ENCODE results near the gene PLXNA4. TPM values are rescaled to one million over a fixed set of nuclear protein-coding genes. Genes with fewer than 3 reads are reported as not detected.

The PLXNA4 gene
- total RNA-seq, 4 donors from 2014 or later = 5.1 to 7.0 (median 5.3) TPM

DNA sequence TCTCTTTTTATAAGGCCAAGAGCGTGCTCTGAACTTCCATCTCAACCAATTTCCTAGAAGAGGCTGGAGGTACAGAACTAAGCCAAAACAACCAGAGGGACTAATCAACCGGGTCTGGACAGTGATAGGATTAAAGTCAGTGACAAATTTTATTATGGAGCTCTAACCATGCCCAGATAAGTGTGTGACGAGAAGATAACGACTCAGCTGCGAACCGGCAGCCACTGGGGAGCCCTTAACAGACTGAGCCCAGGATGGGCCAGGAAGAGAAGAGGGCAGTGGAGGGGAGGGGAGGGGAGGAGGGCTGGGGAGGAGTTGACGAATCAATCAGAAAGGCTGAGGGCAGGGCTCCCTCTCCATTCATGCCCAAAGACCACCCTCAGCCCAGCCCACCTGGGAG is 119.9 kb downstream of the PLXNA4 start:
- no peak for DNase-seq (ENCODE audit: low spot score in 2 of 2)
- intact Hi-C loops (cut with DNase I; ENCODE audit: low total_unique reads) = no loop called here
- no peak overlapping the region for H3K4me3 ChIP-seq (ENCODE audit: low read depth, poor library complexity, severe bottlenecking)
- TF ChIP-seq POLR2A (IDR thresholded peaks at IDR 0.05) = no peak
- TF ChIP-seq, protein P1, sequence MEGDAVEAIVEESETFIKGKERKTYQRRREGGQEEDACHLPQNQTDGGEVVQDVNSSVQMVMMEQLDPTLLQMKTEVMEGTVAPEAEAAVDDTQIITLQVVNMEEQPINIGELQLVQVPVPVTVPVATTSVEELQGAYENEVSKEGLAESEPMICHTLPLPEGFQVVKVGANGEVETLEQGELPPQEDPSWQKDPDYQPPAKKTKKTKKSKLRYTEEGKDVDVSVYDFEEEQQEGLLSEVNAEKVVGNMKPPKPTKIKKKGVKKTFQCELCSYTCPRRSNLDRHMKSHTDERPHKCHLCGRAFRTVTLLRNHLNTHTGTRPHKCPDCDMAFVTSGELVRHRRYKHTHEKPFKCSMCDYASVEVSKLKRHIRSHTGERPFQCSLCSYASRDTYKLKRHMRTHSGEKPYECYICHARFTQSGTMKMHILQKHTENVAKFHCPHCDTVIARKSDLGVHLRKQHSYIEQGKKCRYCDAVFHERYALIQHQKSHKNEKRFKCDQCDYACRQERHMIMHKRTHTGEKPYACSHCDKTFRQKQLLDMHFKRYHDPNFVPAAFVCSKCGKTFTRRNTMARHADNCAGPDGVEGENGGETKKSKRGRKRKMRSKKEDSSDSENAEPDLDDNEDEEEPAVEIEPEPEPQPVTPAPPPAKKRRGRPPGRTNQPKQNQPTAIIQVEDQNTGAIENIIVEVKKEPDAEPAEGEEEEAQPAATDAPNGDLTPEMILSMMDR (IDR thresholded peaks at IDR 0.05) = no peak
- WGBS, 2 donors = 63 to 73% methylated on average over 7 of the region's 7 CpGs

DNA sequence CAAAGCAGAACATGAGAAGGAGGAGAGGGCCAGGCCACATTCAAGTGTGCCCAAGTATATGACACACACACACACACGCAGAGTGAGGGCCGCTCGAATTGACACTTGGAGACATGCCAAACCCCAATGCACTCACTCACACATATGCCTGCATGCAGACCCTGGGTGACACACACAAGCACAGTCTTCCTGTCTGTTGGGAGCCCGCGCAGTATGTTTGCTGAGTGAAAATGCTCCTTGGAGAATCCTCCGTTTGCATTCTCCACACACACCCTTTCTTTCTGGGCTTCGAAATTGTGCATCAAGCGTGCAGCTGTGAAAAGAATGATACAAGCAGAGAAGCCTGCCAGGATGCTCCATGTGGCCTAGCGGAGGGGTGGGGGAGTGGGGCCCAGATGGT is 120.9 kb downstream of the PLXNA4 start:
- intact Hi-C loops (cut with DNase I; ENCODE audit: low total_unique reads) = no loop called here
- H3K4me3 ChIP-seq (ENCODE audit: low read depth, poor library complexity, severe bottlenecking) = no peak overlapping the region
- no peak for DNase-seq (ENCODE audit: low spot score in 2 of 2)
- TF ChIP-seq, protein P1 (IDR thresholded peaks at IDR 0.05) = no peak
- no peak for TF ChIP-seq POLR2A (IDR thresholded peaks at IDR 0.05)
- WGBS, 2 donors = 53 to 67% methylated on average over 9 of the region's 9 CpGs

DNA sequence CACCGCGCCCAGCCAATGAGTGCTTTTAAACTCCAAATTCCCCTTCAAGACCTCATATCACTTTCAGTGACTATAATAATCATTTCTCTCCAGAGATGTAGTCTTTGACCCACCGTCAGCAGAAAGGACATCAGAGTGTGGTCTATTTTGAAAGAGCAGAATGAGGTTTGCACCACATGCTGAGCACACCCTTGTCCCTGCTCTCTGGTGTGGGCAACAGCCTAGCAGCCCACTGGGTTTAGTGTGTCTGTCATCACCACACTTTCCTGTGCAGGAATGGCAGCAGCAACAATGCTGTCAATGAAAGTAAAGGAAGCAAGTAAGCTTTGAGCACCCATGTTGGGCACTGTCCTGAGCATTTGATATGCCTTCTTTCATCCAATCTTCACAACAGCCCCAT is 122.4 kb downstream of the PLXNA4 start:
- no peak for DNase-seq (ENCODE audit: low spot score in 2 of 2)
- intact Hi-C loops (cut with DNase I; ENCODE audit: low total_unique reads) = loop anchor here (2.0 kb wide), 1 partner anchor 73 kb away; no protein-coding TSS in a partner anchor
- WGBS, 2 donors = 97 to 98% methylated on average over 3 of the region's 3 CpGs
- TF ChIP-seq, protein P1 (IDR thresholded peaks at IDR 0.05) = no peak
- TF ChIP-seq POLR2A (IDR thresholded peaks at IDR 0.05) = no peak
- H3K4me3 ChIP-seq (ENCODE audit: low read depth, poor library complexity, severe bottlenecking) = no peak overlapping the region

DNA sequence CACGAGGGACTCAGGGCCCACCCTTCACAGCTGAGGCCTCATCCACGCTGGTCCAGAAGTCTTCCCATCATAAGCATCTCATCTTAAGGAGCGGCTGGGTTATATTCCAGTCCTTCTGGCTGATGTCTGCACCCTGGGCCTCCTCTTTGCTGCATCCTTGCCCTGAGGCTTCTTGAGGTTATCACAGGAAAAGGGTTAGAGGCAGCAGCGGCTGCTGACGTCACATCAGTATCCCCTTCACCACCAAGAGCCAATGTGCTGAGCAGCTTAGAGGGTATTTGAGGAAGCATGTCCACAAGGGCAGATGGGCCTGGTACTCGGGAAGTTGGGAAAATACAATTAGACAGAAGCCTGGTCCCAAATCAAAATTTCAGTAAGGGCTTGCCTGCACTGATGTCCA is 125.1 kb downstream of the PLXNA4 start:
- no peak for TF ChIP-seq POLR2A (IDR thresholded peaks at IDR 0.05)
- TF ChIP-seq, protein P1 (IDR thresholded peaks at IDR 0.05) = no peak
- DNase-seq (ENCODE audit: low spot score in 2 of 2) = no peak
- WGBS, 2 donors = 83 to 85% methylated on average over 6 of the region's 6 CpGs
- intact Hi-C loops (cut with DNase I; ENCODE audit: low total_unique reads) = no loop called here
- H3K4me3 ChIP-seq (ENCODE audit: low read depth, poor library complexity, severe bottlenecking) = no peak overlapping the region

- TF ChIP-seq, protein P1 (IDR thresholded peaks at IDR 0.05) = no peak
- TF ChIP-seq POLR2A (IDR thresholded peaks at IDR 0.05) = no peak
These were observed 125.6 kb downstream of the PLXNA4 start for GRCh38 chr7:132450696-132451095.

DNA sequence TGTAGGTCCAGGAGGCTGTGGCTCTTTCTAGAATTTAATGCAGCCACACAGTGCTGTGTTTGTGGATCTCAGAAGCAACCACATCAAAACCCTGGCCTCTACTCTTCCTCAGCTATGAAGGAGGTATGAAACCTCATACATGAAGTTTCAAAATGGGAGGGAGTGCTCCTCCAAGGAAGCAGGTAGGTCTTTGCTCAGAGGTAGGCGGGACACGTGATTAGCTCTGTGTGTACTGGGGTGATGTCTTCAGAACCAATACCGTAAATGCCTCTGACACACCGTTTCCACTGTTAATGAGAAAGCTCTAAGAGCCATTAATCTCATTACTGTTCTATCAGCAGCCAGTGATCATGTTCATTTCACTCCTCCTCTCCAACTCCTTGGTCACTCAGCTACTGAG is 126.1 kb downstream of the PLXNA4 start:
- no peak overlapping the region for H3K4me3 ChIP-seq (ENCODE audit: low read depth, poor library complexity, severe bottlenecking)
- intact Hi-C loops (cut with DNase I; ENCODE audit: low total_unique reads) = no loop called here
- TF ChIP-seq POLR2A (IDR thresholded peaks at IDR 0.05) = no peak
- TF ChIP-seq, protein P1 (IDR thresholded peaks at IDR 0.05) = no peak
- WGBS, 2 donors = 91 to 94% methylated on average over 4 of the region's 4 CpGs
- no peak for DNase-seq (ENCODE audit: low spot score in 2 of 2)

More at GRCh38 chr7:132450696-132451095, 125.6 kb downstream of the PLXNA4 start:
- WGBS, 2 donors = 88 to 100% methylated on average over 1 of the region's 1 CpG
- no peak overlapping the region for H3K4me3 ChIP-seq (ENCODE audit: low read depth, poor library complexity, severe bottlenecking)
- intact Hi-C loops (cut with DNase I; ENCODE audit: low total_unique reads) = no loop called here
- DNase-seq (ENCODE audit: low spot score in 2 of 2) = no peak

Measured in lower leg skin (tissue), 4 donors.